Measurements from ENCODE around the gene MEDAG. TPM values are rescaled to one million over a fixed set of nuclear protein-coding genes. Genes with fewer than 3 reads are reported as not detected.

MEDAG gene
- polyA plus RNA-seq, 1 of the 3 experiments (the other 2 are of a cell fraction), result not detected

DNA sequence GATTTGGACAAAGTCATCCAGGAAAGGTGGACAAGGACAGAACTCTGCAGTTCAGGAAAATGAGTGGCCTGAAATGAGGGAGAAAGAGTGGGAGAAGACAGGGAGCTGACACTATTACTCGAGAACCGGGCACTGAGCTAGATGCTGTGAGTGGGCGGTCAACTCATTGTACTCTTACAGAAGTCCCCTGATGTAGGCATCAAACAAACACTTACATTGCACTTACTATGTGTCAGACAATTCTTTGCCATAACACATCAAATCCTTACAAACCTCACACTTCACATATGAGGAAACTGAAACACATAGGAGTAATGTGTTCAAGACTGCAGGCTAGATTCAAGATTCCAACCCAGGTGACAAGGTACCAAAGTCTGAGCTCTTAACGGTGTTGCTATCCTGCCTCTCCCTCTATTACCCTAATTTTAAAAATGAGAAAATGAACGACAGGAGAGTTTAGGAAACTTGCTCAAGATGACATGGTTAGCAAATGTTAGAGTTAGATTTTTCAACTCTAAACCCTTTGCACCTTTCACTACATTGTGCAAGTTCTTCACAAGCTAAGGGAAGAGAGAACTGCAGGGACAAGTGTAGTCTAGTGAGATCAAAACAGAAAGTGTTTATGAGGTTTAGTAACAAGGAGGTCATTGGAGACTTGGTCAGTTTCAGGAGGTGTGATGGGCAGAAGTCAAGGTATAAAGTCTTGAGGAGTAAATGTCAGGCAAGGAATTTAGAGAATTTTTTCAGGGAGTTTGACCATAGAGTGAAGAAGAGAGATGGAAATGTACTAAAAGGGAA, 4.9 kb upstream of the MEDAG start:
- no peak overlapping the region for H3K4me3 ChIP-seq (ENCODE audit: low read depth in 2 of 2, low read length in 1 of 2)
- CTCF ChIA-PET, result interaction anchor here (0.8 to 1.4 kb wide), 3 partner anchors 8 to 144 kb away, joined by 3 to 4 read pairs (median 3); no protein-coding TSS in a partner anchor
- 74% methylated on average over 5 of the region's 5 CpGs for WGBS (ENCODE audit: low lambda C conversion rate)
- no peaks in the 10 kb centered on the region for H3K27me3 ChIP-seq (ENCODE audit: insufficient read depth)
- no peak overlapping the region for H2AFZ ChIP-seq (ENCODE audit: low read depth)
- no peaks in the 10 kb centered on the region for H3K9me2 ChIP-seq
- no peak overlapping the region for H3K27ac ChIP-seq (ENCODE audit: low read depth in 2 of 2, low read length in 1 of 2)
- no peaks in the 10 kb centered on the region for H3K36me3 ChIP-seq (replicated peaks in 1 of 2; ENCODE audit: control insufficient read depth in 1 of 2, insufficient read depth in 2 of 2, low read length in 1 of 2)
- no peaks in the 10 kb centered on the region for H3K9me3 ChIP-seq
- H3F3A ChIP-seq (replicated peaks; ENCODE audit: insufficient read depth), result peaks cover 6% of the 10 kb centered on the region
- H3K9ac ChIP-seq, result no peak overlapping the region
- no peaks in the 10 kb centered on the region for H4K20me1 ChIP-seq (ENCODE audit: insufficient read depth)
- TF ChIP-seq, protein P1, sequence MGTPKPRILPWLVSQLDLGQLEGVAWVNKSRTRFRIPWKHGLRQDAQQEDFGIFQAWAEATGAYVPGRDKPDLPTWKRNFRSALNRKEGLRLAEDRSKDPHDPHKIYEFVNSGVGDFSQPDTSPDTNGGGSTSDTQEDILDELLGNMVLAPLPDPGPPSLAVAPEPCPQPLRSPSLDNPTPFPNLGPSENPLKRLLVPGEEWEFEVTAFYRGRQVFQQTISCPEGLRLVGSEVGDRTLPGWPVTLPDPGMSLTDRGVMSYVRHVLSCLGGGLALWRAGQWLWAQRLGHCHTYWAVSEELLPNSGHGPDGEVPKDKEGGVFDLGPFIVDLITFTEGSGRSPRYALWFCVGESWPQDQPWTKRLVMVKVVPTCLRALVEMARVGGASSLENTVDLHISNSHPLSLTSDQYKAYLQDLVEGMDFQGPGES (IDR thresholded peaks at IDR 0.05; ENCODE audit: low read depth, low read length), result no peak
- TF ChIP-seq FOXJ3 (CRISPR knock-in tag; IDR thresholded peaks at IDR 0.05) (no peak), CHD2 (IDR thresholded peaks at IDR 0.05; ENCODE audit: low read length, partially characterized antibody) (no peak), RCOR1 (IDR thresholded peaks at IDR 0.05; ENCODE audit: low read length) (no peak), NFIC (IDR thresholded peaks at IDR 0.05; ENCODE audit: borderline replicate concordance) (no peak), RAD21 (IDR thresholded peaks at IDR 0.05; ENCODE audit: low read length) (no peak), RXRA (IDR thresholded peaks at IDR 0.05; ENCODE audit: borderline replicate concordance, low read depth) (no peak), SMC3 (IDR thresholded peaks at IDR 0.05; ENCODE audit: low read depth, low read length) (no peak), MXI1 (IDR thresholded peaks at IDR 0.05; ENCODE audit: low read depth, low read length) (no peak), TAF1 (IDR thresholded peaks at IDR 0.05; ENCODE audit: borderline replicate concordance, low read depth, low read length) (no peak), GATA2 (CRISPR knock-in tag; IDR thresholded peaks at IDR 0.05) (no peak), NRF1 (IDR thresholded peaks at IDR 0.05; ENCODE audit: low read depth, low read length) (no peak), POLR2AphosphoS5 (IDR thresholded peaks at IDR 0.05; ENCODE audit: low read depth, low read length) (no peak), SIN3A (IDR thresholded peaks at IDR 0.05; ENCODE audit: borderline replicate concordance, low read depth, low read length) (no peak)
- TF ChIP-seq, protein P2, sequence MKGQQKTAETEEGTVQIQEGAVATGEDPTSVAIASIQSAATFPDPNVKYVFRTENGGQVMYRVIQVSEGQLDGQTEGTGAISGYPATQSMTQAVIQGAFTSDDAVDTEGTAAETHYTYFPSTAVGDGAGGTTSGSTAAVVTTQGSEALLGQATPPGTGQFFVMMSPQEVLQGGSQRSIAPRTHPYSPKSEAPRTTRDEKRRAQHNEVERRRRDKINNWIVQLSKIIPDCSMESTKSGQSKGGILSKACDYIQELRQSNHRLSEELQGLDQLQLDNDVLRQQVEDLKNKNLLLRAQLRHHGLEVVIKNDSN (IDR thresholded peaks at IDR 0.05; ENCODE audit: borderline replicate concordance, low read depth), result no peak
- TF ChIP-seq, protein P3, sequence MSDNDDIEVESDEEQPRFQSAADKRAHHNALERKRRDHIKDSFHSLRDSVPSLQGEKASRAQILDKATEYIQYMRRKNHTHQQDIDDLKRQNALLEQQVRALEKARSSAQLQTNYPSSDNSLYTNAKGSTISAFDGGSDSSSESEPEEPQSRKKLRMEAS (IDR thresholded peaks at IDR 0.05; ENCODE audit: low read depth), result no peak
- TF ChIP-seq, protein P4, sequence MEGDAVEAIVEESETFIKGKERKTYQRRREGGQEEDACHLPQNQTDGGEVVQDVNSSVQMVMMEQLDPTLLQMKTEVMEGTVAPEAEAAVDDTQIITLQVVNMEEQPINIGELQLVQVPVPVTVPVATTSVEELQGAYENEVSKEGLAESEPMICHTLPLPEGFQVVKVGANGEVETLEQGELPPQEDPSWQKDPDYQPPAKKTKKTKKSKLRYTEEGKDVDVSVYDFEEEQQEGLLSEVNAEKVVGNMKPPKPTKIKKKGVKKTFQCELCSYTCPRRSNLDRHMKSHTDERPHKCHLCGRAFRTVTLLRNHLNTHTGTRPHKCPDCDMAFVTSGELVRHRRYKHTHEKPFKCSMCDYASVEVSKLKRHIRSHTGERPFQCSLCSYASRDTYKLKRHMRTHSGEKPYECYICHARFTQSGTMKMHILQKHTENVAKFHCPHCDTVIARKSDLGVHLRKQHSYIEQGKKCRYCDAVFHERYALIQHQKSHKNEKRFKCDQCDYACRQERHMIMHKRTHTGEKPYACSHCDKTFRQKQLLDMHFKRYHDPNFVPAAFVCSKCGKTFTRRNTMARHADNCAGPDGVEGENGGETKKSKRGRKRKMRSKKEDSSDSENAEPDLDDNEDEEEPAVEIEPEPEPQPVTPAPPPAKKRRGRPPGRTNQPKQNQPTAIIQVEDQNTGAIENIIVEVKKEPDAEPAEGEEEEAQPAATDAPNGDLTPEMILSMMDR (IDR thresholded peaks at IDR 0.05), result no peak
- H3K4me1 ChIP-seq (ENCODE audit: control insufficient read depth in 1 of 2, insufficient read depth in 2 of 2, low read depth in 1 of 2, low read length in 1 of 2), result peaks cover 0 to 16% of the 10 kb centered on the region in 2 experiments; a peak in 3 of 4 replicates
- H3K79me2 ChIP-seq (ENCODE audit: insufficient read depth), result no peaks in the 10 kb centered on the region
- POLR2A ChIA-PET, result no interaction called here
- H3K4me2 ChIP-seq, result no peak overlapping the region
- no peak for DNase-seq
